H1 (cell line): ENCODE measurements around the gene ACVR1. TPM values are rescaled to one million over a fixed set of nuclear protein-coding genes. Genes with fewer than 3 reads are reported as not detected.

Source experiments
- CTCF ChIA-PET: fragments of 300-600 bp; sonication (Branson Sonifier 250); formaldehyde crosslinking; loops from one replicate; lab custom pipeline; 2021; ENCODE audit not compliant: partially characterized antibody; lab: Charles Lee
- POLR2A ChIA-PET: fragments of 300-600 bp; sonication (Branson Sonifier 250); formaldehyde crosslinking; loops from one replicate; lab custom pipeline; 2021; ENCODE audit warnings: inconsistent platforms; ENCODE audit not compliant: partially characterized antibody; lab: Charles Lee
- DNase-seq, 2 experiments: peaks; one replicate each; pipeline versions ENCODE4 v3.0.0 to v3.0.0-alpha.2; 2010 to 2022; ENCODE audit warnings: low spot score in 2 of 2, low read depth in 1 of 2, mixed read lengths in 1 of 2
- FAIRE-seq: peaks from 2 replicates; lab custom pipeline; 2011; peaks lifted over from hg19 to GRCh38; lab: Jason Lieb, UNC
- H2AFZ ChIP-seq: 2 replicates; pipeline ENCODE4 v1.8.1; 2012; ENCODE audit warnings: low read length, inconsistent platforms
- H2AK5ac ChIP-seq: 2 replicates; pipeline ENCODE4 v1.6.1; 2013; ENCODE audit warnings: low read depth, low read length
- H2BK120ac ChIP-seq: replicated peaks from 2 replicates; pipeline ENCODE3; 2013; ENCODE audit warnings: low read depth, low read length, inconsistent platforms
- H2BK12ac ChIP-seq: 2 replicates; pipeline ENCODE4 v1.6.1; 2013; ENCODE audit warnings: low read depth, low read length
- H2BK15ac ChIP-seq: 2 replicates; pipeline ENCODE4 v1.6.1; 2013; ENCODE audit warnings: low read length
- H2BK20ac ChIP-seq: 2 replicates; pipeline ENCODE4 v1.6.1; 2013; ENCODE audit warnings: low read length
- H2BK5ac ChIP-seq: 2 replicates; pipeline ENCODE4 v1.6.1; 2013; ENCODE audit warnings: low read depth, low read length
- H3K14ac ChIP-seq: 2 replicates; pipeline ENCODE4 v1.6.1; 2013; ENCODE audit warnings: inconsistent platforms; ENCODE audit not compliant: insufficient read length
- H3K18ac ChIP-seq: 2 replicates; pipeline ENCODE4 v1.6.1; 2013; ENCODE audit warnings: low read length; ENCODE audit errors: extremely low read depth
- H3K23ac ChIP-seq: 2 replicates; pipeline ENCODE4 v1.6.1; 2013; ENCODE audit warnings: inconsistent platforms; ENCODE audit not compliant: insufficient read length
- H3K23me2 ChIP-seq: 2 replicates; pipeline ENCODE4 v1.6.1; 2013; ENCODE audit warnings: low read depth, low read length
- H3K27ac ChIP-seq: 2 replicates; pipeline ENCODE4 v1.6.1; 2011; ENCODE audit warnings: low read depth, low read length, inconsistent platforms
- H3K27me3 ChIP-seq, 4 experiments: replicated peaks in 1 of 4; 1 replicate in 1 of 4; 2 replicates in 3 of 4; pipeline versions ENCODE4 v1.6.1 to v1.8.1; 2011 to 2013; ENCODE audit warnings: low read length in 3 of 4, mild to moderate bottlenecking in 3 of 4, inconsistent platforms in 2 of 4, mixed read lengths in 2 of 4, moderate library complexity in 1 of 4; ENCODE audit not compliant: control insufficient read depth in 3 of 4, insufficient read depth in 3 of 4; ENCODE audit errors: extremely low read depth in 1 of 4
- H3K36me3 ChIP-seq, 4 experiments: 2 replicates each; pipeline versions ENCODE4 v1.6.1 to v1.8.1; 2011 to 2013; ENCODE audit warnings: mild to moderate bottlenecking in 4 of 4, low read length in 3 of 4, moderate library complexity in 2 of 4, control low read depth in 1 of 4, inconsistent platforms in 1 of 4; ENCODE audit not compliant: insufficient read depth in 4 of 4, control insufficient read depth in 2 of 4
- H3K4ac ChIP-seq: replicated peaks from 2 replicates; pipeline ENCODE3; 2013; ENCODE audit warnings: low read length, low read depth, mixed read lengths, inconsistent platforms; ENCODE audit not compliant: insufficient read length
- H3K4me1 ChIP-seq, 4 experiments: replicated peaks in 1 of 4; 1 replicate in 1 of 4; 2 replicates in 3 of 4; pipeline versions ENCODE4 v1.6.1 to v1.8.1; 2011 to 2013; ENCODE audit warnings: low read length in 3 of 4, inconsistent platforms in 2 of 4, mixed read lengths in 1 of 4; ENCODE audit not compliant: insufficient read depth in 4 of 4, control insufficient read depth in 3 of 4
- H3K4me2 ChIP-seq, 2 experiments: 2 replicates each; pipeline versions ENCODE4 v1.6.1 to v1.8.1; 2011 to 2013; ENCODE audit warnings: low read depth in 2 of 2, low read length in 2 of 2, control low read depth in 1 of 2, inconsistent platforms in 1 of 2, mild to moderate bottlenecking in 1 of 2; ENCODE audit not compliant: insufficient read depth in 1 of 2
- H3K4me3 ChIP-seq, 4 experiments: fragments of 200-600, 300-600 bp in 1 of 4; sonication (generic), shearing (Covaris generic), sonication (Bioruptor Twin) in 1 of 4; 2 replicates each; pipeline versions ENCODE4 v1.5.1 to v1.8.1; 2011 to 2016; ENCODE audit warnings: low read length in 4 of 4, low read depth in 3 of 4, control low read depth in 2 of 4, inconsistent platforms in 2 of 4, mild to moderate bottlenecking in 2 of 4, mixed read lengths in 1 of 4, moderate library complexity in 1 of 4; ENCODE audit not compliant: insufficient read depth in 2 of 4; ENCODE audit errors: extremely low read depth in 1 of 4
- H3K56ac ChIP-seq: replicated peaks from 2 replicates; pipeline ENCODE3; 2013; ENCODE audit warnings: low read depth, mild to moderate bottlenecking, mixed read lengths, low read length, inconsistent platforms; ENCODE audit not compliant: insufficient read length
- H3K79me1 ChIP-seq: 2 replicates; pipeline ENCODE4 v1.6.1; 2013; ENCODE audit warnings: low read depth, low read length, control low read depth
- H3K79me2 ChIP-seq, 2 experiments: 2 replicates each; pipeline versions ENCODE4 v1.6.1 to v1.8.1; 2012 to 2013; ENCODE audit warnings: low read length in 2 of 2, mild to moderate bottlenecking in 2 of 2, inconsistent platforms in 1 of 2; ENCODE audit not compliant: insufficient read depth in 2 of 2, control insufficient read depth in 1 of 2
- H3K9ac ChIP-seq, 4 experiments: replicated peaks in 1 of 4; 1 replicate in 1 of 4; 2 replicates in 3 of 4; pipeline versions ENCODE4 v1.6.1 to v1.8.1; 2011 to 2013; ENCODE audit warnings: low read depth in 3 of 4, low read length in 3 of 4, control low read depth in 2 of 4, mild to moderate bottlenecking in 2 of 4, moderate library complexity in 2 of 4, inconsistent platforms in 1 of 4; ENCODE audit errors: extremely low read depth in 1 of 4
- H3K9me3 ChIP-seq, 2 experiments: 2 replicates each; pipeline versions ENCODE4 v1.6.1 to v1.8.1; 2012 to 2013; ENCODE audit warnings: mild to moderate bottlenecking in 2 of 2, moderate library complexity in 2 of 2, control low read depth in 1 of 2, inconsistent platforms in 1 of 2, low read depth in 1 of 2, low read length in 1 of 2, mixed read lengths in 1 of 2; ENCODE audit not compliant: insufficient read depth in 2 of 2
- H4K20me1 ChIP-seq, 2 experiments: replicated peaks in 1 of 2; 2 replicates each; pipeline versions ENCODE3 to v1.8.1; 2011 to 2013; ENCODE audit warnings: inconsistent platforms in 2 of 2, low read length in 2 of 2, mild to moderate bottlenecking in 1 of 2; ENCODE audit not compliant: insufficient read depth in 2 of 2, control insufficient read depth in 1 of 2
- H4K5ac ChIP-seq: 2 replicates; pipeline ENCODE4 v1.6.1; 2013; ENCODE audit warnings: low read length, low read depth, mixed read lengths, inconsistent platforms; ENCODE audit not compliant: insufficient read length
- H4K8ac ChIP-seq: 2 replicates; pipeline ENCODE4 v1.8.0; 2013; ENCODE audit warnings: mild to moderate bottlenecking, moderate library complexity, low read length, inconsistent platforms; ENCODE audit not compliant: insufficient read depth; ENCODE audit errors: extremely low read depth
- H4K91ac ChIP-seq: replicated peaks from 2 replicates; pipeline ENCODE3; 2013; ENCODE audit warnings: low read length, mixed read lengths, inconsistent platforms; ENCODE audit not compliant: insufficient read length
- BCL11A ChIP-seq, 2 experiments: IDR thresholded peaks; one replicate each; pipeline ENCODE4 v1.6.1; 2011; ENCODE audit warnings: low read depth in 2 of 2, low read length in 2 of 2, mild to moderate bottlenecking in 2 of 2
- CHD1 ChIP-seq: IDR thresholded peaks from 2 replicates; pipeline ENCODE4 v1.6.1; 2012; ENCODE audit warnings: low read depth, low read length, improper control_type of control experiment
- HDAC6 ChIP-seq: IDR thresholded peaks from one replicate; pipeline ENCODE4 v1.7.1; 2012; ENCODE audit warnings: low read depth, mild to moderate bottlenecking, inconsistent platforms, low read length, moderate library complexity
- POLR2A ChIP-seq, 2 experiments: IDR thresholded peaks; 1 replicate in 1 of 2; 2 replicates in 1 of 2; pipeline ENCODE4 v1.6.1; 2011; ENCODE audit warnings: low read depth in 2 of 2, low read length in 2 of 2, mild to moderate bottlenecking in 2 of 2; ENCODE audit errors: control extremely low read depth in 1 of 2
- WGBS, 2 experiments: shearing (Covaris generic) in 1 of 2; methylation state at CpG; one replicate each; pipeline versions ENCODE4 v1.1.6 to v1.1.7; 2013 to 2015; ENCODE audit warnings: low lambda C conversion rate in 2 of 2, mixed read lengths in 2 of 2, inconsistent platforms in 1 of 2, low coverage in 1 of 2, missing lambda C conversion rate in 1 of 2; ENCODE audit not compliant: insufficient replicate concordance in 2 of 2, insufficient coverage in 1 of 2, insufficient read length in 1 of 2; ENCODE audit errors: extremely low coverage in 1 of 2, missing lambda C conversion rate in 1 of 2; 5-methylcytosine and 5-hydroxymethylcytosine counted together
- polyA plus RNA-seq, 7 experiments: library from polyadenylated mRNA; depleted of rRNA in 3 of 7; stranded (reverse) in 5 of 7; unstranded in 2 of 7; fragments of >200 nt in 5 of 7; fragments of 200-250 nt in 2 of 7; gene quantifications; 1 replicate in 5 of 7; 2 replicates in 1 of 7; 4 replicates in 1 of 7; pipeline versions ENCODE4 v1.2.1 to v1.2.3, GENCODE V29; 2011 to 2013; ENCODE audit warnings: missing spikeins in 2 of 7, mixed read lengths in 2 of 7
- total RNA-seq: library from RNA; stranded (reverse); fragmentation: NEBNext Ultra II Directional; extraction: Animal tissue kit (Norgen Biotek cat#: 25700); gene quantifications from 2 replicates; pipeline ENCODE4 v1.2.1, GENCODE V29; 2021
- TF ChIP-seq, protein P1 (sequence below): IDR thresholded peaks from 2 replicates; pipeline ENCODE4 v1.6.1; 2011; ENCODE audit warnings: low read length, improper control_type of control experiment
- TF ChIP-seq, protein P2 (sequence below): IDR thresholded peaks from 2 replicates; pipeline ENCODE4 v1.6.1; 2012; ENCODE audit warnings: inconsistent platforms

Gene ACVR1
- total and polyA plus RNA-seq, 2 of the 8 experiments (the other 6 are each of a cell fraction or from before 2014, with no cell fraction given), result 8.5 to 17.7 TPM

DNA sequence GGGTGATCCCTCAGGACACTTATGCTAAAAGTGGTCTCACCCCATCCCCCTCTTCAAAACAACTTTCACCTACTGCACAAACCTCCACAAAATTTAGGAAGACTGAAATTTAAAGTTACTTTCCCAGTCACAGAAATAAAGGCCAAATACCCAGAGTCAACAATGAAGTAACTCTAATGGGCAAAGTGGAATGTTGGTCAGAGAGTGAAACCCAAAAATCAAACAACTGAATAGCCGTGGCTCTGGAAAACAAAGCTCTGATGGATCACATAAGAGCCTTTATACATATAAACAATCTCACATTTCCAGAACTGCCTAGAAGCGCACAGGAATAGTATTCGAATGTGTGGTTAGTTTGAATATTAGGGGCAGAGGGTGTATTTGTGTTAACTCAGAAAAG is 4.7 kb downstream of the ACVR1 start:
- H3K4me3 ChIP-seq, result no peak overlapping the region
- H3K23ac ChIP-seq, result no peak overlapping the region
- no peak overlapping the region for H2AK5ac ChIP-seq
- peaks cover 3 to 13% (median 10%) of the 10 kb centered on the region in 4 experiments; a peak in 6 of 7 replicates for H3K4me1 ChIP-seq
- no peak overlapping the region for H3K4ac ChIP-seq
- no peak overlapping the region for H2BK15ac ChIP-seq
- H4K5ac ChIP-seq, result no peak overlapping the region
- no peaks in the 10 kb centered on the region for H3K36me3 ChIP-seq
- H2BK120ac ChIP-seq, result no peak overlapping the region
- peaks cover 6% of the 10 kb centered on the region; the same call in 1 of the 2 replicates for H3K23me2 ChIP-seq
- H3K14ac ChIP-seq, result no peak overlapping the region
- peaks cover 6 to 75% of the 10 kb centered on the region in 2 experiments; a peak in 3 of 4 replicates for H3K79me2 ChIP-seq
- no peak for DNase-seq
- no peak overlapping the region for H4K8ac ChIP-seq
- H3K27me3 ChIP-seq, result no peaks in the 10 kb centered on the region
- peaks cover 4% of the 10 kb centered on the region; the same call in 1 of the 2 replicates for H3K79me1 ChIP-seq
- no peak overlapping the region for H3K18ac ChIP-seq
- CTCF ChIA-PET, result interaction anchor here (0.7 kb wide), 1 partner anchor 27 kb away, joined by 3 read pairs; no protein-coding TSS in a partner anchor
- H2BK20ac ChIP-seq, result no peak overlapping the region
- no peak overlapping the region for H2AFZ ChIP-seq
- no peaks in the 10 kb centered on the region for H3K9me3 ChIP-seq
- peaks cover 2 to 5% of the 10 kb centered on the region in 2 experiments for H4K20me1 ChIP-seq
- H3K4me2 ChIP-seq, result no peak overlapping the region
- POLR2A ChIA-PET, result no interaction called here
- no peak overlapping the region for H2BK12ac ChIP-seq
- no peak overlapping the region for H3K27ac ChIP-seq
- no peak overlapping the region for H3K9ac ChIP-seq
- no peak for FAIRE-seq
- 90% methylated on average over 3 of the region's 3 CpGs; no CpG with 5 or more reads in 1 of the 2 experiments for WGBS, 2 experiments
- H2BK5ac ChIP-seq, result no peak overlapping the region
- H3K56ac ChIP-seq, result no peak overlapping the region
- no peak overlapping the region for H4K91ac ChIP-seq
- TF ChIP-seq HDAC6 (no peak), BCL11A (IDR thresholded peaks at IDR 0.05; ENCODE audit: low read depth in 2 of 2, low read length in 2 of 2) (no peak), POLR2A (IDR thresholded peaks at IDR 0.05; ENCODE audit: control extremely low read depth in 1 of 2, low read depth in 2 of 2, low read length in 2 of 2) (no peak), CHD1 (no peak)
- TF ChIP-seq, protein P1, sequence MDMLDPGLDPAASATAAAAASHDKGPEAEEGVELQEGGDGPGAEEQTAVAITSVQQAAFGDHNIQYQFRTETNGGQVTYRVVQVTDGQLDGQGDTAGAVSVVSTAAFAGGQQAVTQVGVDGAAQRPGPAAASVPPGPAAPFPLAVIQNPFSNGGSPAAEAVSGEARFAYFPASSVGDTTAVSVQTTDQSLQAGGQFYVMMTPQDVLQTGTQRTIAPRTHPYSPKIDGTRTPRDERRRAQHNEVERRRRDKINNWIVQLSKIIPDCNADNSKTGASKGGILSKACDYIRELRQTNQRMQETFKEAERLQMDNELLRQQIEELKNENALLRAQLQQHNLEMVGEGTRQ, result no peak
- TF ChIP-seq, protein P2, sequence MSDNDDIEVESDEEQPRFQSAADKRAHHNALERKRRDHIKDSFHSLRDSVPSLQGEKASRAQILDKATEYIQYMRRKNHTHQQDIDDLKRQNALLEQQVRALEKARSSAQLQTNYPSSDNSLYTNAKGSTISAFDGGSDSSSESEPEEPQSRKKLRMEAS, result no peak
